Fibroblast of mammary gland (primary cell): ENCODE data around the gene ADAMTSL3.

Experiments used
- DNase-seq: peaks from one replicate; pipeline ENCODE4 v3.0.0-alpha.2; 2010; ENCODE audit warnings: low read depth
- H3K4me3 ChIP-seq: 2 replicates; pipeline ENCODE4 v1.5.1; 2011; ENCODE audit warnings: low read depth, mild to moderate bottlenecking, low read length, moderate library complexity; ENCODE audit not compliant: control insufficient read depth
- TF ChIP-seq, protein P1 (sequence below): conservative IDR thresholded peaks from 2 replicates; pipeline ENCODE4 v1.5.1; 2011; ENCODE audit warnings: low read depth, low read length, inconsistent platforms; ENCODE audit not compliant: control insufficient read depth, insufficient read depth

ADAMTSL3 gene

DNA sequence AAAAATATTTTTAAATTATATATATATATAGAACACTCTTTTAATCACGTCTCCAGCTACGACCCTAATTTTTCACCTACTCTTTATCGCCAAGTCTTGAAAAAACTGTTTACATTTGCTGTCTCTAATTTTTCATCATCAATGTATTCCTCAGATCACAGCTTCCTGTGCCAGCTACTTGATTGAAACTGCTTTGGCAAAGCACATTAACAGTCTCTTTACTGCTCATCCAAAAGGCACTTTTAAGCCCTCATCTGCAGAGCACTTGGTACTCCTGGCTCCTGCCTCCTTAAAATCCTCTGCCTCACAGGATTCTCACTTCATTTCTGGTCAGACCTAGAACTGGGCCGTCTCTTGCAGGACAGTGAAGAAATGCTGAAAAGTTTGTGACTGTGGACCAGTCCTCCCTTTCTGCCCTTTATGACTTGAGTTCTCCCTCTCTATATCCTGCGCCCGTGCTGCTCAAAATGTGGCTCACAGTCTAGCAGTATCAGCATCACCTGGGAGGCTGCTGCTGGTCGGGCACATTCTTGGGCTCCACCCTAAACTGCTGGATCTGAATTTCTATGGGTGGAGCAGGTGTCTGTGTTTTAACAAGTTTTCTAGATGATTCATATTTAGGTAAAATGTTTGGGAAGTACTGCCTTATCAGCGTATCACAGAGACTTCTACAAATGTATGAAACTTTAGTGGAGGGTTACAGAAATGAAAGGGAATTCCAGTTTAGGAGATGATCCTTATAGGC is 196.8 kb downstream of the ADAMTSL3 start:
- no peak for DNase-seq
- TF ChIP-seq, protein P1, sequence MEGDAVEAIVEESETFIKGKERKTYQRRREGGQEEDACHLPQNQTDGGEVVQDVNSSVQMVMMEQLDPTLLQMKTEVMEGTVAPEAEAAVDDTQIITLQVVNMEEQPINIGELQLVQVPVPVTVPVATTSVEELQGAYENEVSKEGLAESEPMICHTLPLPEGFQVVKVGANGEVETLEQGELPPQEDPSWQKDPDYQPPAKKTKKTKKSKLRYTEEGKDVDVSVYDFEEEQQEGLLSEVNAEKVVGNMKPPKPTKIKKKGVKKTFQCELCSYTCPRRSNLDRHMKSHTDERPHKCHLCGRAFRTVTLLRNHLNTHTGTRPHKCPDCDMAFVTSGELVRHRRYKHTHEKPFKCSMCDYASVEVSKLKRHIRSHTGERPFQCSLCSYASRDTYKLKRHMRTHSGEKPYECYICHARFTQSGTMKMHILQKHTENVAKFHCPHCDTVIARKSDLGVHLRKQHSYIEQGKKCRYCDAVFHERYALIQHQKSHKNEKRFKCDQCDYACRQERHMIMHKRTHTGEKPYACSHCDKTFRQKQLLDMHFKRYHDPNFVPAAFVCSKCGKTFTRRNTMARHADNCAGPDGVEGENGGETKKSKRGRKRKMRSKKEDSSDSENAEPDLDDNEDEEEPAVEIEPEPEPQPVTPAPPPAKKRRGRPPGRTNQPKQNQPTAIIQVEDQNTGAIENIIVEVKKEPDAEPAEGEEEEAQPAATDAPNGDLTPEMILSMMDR: no peak
- no peak overlapping the region for H3K4me3 ChIP-seq

DNA sequence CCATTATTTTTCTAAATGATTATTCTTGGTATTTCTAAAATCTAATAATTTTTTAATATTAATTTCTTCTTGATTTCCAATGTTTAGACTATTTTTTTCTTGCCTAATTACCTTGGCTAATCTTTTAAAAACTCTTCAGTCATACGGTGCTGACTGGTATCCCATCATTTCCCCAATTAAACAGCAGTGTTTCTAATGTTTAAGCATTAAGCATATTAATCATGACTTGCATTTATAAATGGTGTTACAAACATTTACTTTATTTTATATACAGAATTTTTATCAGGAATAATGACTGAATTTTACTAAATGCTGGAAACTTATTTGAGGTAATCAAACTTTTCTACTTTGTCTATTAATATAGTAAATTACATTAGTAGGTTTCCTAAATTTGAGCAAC is 199.3 kb downstream of the ADAMTSL3 start:
- H3K4me3 ChIP-seq: no peak overlapping the region

DNA sequence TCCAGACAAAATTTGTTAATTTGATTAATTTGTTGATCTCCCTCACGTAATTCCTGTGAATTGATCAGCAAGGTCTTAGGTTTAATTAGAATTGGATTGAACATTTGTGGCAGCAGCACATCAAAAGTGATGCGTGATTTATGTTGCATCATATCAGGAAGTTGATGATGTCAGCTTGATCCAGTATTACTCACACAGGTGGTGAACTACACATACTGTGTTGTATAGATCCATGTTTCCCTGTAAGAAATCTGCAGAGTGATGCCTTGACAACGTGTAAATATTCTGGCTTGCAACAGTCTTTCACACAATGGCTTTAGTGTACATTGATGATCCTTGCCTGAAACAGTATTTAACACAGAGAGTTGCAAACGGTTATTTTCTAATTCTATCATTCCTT is 200.4 kb downstream of the ADAMTSL3 start:
- no peak overlapping the region for H3K4me3 ChIP-seq
- DNase-seq: no peak
- TF ChIP-seq, protein P1: no peak

More for the DNA sequence above, 199.3 kb downstream of the ADAMTSL3 start:
- no peak for DNase-seq
- TF ChIP-seq, protein P1: no peak

DNA sequence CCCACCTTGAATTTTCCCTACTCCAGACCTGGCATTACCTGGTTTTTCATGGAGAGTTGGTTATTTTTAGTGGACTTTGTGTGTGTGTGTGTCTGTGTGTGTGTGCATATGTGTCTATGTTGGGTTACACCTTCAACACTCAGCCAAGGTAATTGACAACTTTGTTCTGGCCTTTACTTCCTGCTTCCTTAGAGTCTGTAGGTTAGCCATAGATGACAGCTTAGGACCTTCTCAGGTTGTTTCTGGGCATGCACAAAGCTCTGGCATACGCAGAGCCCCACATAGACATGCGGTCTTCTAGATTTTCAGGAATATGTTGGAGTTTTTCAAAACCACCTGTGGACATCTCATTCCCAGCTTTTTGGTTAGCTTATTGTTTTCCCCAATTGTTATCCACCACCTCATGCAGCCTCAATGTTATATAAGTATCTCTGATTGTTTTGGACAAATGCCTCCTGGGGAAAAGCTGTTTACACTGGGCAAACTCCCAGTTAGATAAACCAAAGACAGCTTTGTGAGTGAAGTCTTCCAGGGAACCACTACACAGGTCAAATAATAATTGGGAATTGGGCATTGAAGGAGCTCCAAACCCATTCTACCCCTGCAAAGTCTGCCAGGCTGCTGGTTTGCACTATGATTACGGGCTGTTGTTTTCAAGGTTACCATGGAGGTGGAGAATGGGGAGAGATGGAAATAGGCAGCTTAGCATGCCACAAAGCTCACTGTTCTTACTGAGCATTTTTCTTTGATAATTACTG is 201.2 kb downstream of the ADAMTSL3 start:
- no peak overlapping the region for H3K4me3 ChIP-seq
- DNase-seq: no peak
- TF ChIP-seq, protein P1: no peak

DNA sequence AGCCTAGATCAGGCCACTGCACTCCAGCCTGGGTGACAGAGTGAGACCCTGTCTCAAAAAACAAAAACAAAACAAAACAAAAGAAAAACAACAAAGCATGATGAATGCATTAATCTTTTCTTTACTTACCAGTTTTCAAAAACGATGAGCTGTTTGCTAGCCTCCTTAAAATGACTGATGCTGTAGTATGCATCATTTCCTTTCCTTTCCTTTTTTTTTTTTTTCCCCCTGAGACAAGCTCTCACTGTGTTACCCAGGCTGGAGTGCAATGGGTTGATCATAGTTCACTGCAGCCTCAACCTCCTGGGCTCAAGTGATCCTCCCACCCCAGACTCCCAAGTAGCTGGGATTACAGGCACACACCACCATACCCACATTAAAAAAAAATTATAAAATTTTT is 202.0 kb downstream of the ADAMTSL3 start:
- H3K4me3 ChIP-seq: no peak overlapping the region
- TF ChIP-seq, protein P1: no peak
- peak; percentile 66 for DNase-seq

DNA sequence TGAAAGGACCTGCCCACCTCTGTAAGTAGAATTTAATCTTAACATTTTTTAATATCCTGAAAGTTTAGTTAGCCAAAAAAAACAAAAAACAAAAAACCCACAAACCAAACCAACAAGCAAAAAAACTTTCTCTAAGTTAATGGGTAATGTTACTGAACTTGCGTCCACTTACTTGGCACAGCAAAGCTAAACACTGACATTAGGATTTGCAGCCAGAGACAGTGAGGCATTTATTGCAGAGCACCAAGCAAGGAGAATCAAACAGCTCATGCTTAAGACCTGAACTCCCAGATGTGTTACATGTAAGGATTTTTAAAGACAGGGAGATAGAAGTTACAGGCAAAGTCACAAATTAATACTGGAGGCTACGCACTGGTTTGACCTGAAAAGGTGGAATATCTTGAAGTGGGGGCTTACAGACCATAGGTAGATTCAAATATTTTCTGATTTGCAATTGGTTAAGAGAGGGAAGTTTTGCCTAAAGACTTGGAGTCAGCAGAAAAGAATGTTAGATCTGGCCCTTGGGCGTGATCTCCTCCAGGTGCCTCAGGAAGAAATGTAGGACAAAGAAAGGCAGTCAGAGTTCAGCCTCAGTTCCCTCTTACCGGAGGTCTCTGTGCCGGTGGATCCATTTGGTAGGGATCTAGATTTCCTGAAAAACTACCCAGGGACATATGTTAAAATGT is 205.0 kb downstream of the ADAMTSL3 start:
- TF ChIP-seq, protein P1: no peak
- no peak overlapping the region for H3K4me3 ChIP-seq
- peak; percentile 45 for DNase-seq
